ENCODE data around the gene CAPZA1. TPM values are rescaled to one million over a fixed set of nuclear protein-coding genes. Genes with fewer than 3 reads are reported as not detected.

The CAPZA1 gene
- polyA plus RNA-seq, 1 of the 3 experiments (the other 2 are of a cell fraction) = 50.8 TPM

- H3K79me2 ChIP-seq (ENCODE audit: insufficient read depth) = no peaks in the 10 kb centered on the region
- H3K4me2 ChIP-seq = no peak overlapping the region
- H3K36me3 ChIP-seq (replicated peaks in 1 of 2; ENCODE audit: control insufficient read depth in 1 of 2, insufficient read depth in 2 of 2, low read length in 1 of 2) = peaks cover 27 to 55% of the 10 kb centered on the region in 2 experiments
- no peak for TF ChIP-seq TEAD4 (IDR thresholded peaks at IDR 0.05; ENCODE audit: borderline replicate concordance, insufficient read depth)
- no peak for TF ChIP-seq ZBTB33 (IDR thresholded peaks at IDR 0.05; ENCODE audit: borderline replicate concordance, low read depth)
- TF ChIP-seq USF1 (IDR thresholded peaks at IDR 0.05; ENCODE audit: borderline replicate concordance, low read depth) = no peak
- no peak for TF ChIP-seq JUND (IDR thresholded peaks at IDR 0.05)
- no peak for TF ChIP-seq SMC3 (IDR thresholded peaks at IDR 0.05; ENCODE audit: low read depth, low read length)
- TF ChIP-seq TCF12 (IDR thresholded peaks at IDR 0.05) = no peak
- TF ChIP-seq CHD2 (IDR thresholded peaks at IDR 0.05; ENCODE audit: low read length, partially characterized antibody) = no peak
- H3K4me3 ChIP-seq (ENCODE audit: low read depth in 2 of 2, low read length in 1 of 2) = no peak overlapping the region
- POLR2A ChIA-PET = no interaction called here
- H3K9me2 ChIP-seq = no peaks in the 10 kb centered on the region
- no peak overlapping the region for H3K9ac ChIP-seq
- DNase-seq = no peak
- CTCF ChIA-PET = interaction anchor here (1.3 kb wide), 1 partner anchor 135 kb away, joined by 3 read pairs; a partner anchor contains a TSS
- H3K4me1 ChIP-seq (ENCODE audit: control insufficient read depth in 1 of 2, insufficient read depth in 2 of 2, low read depth in 1 of 2, low read length in 1 of 2) = no peaks in the 10 kb centered on the region
- H3K9me3 ChIP-seq = no peaks in the 10 kb centered on the region
- H3K27ac ChIP-seq (ENCODE audit: low read depth in 2 of 2, low read length in 1 of 2) = no peak overlapping the region
- H3F3A ChIP-seq (replicated peaks; ENCODE audit: insufficient read depth) = no peaks in the 10 kb centered on the region
- H3K27me3 ChIP-seq (ENCODE audit: insufficient read depth) = no peaks in the 10 kb centered on the region
- H4K20me1 ChIP-seq (ENCODE audit: insufficient read depth) = no peaks in the 10 kb centered on the region
- H2AFZ ChIP-seq (ENCODE audit: low read depth) = no peak overlapping the region
Observed at GRCh38 chr1:112583366-112583765, 36.3 kb upstream of the CAPZA1 start.

GRCh38 chr1:112589766-112590165 is 29.9 kb upstream of the CAPZA1 start:
- H3F3A ChIP-seq (replicated peaks; ENCODE audit: insufficient read depth) = peaks cover 3% of the 10 kb centered on the region
- no peak overlapping the region; a peak in 1 of 4 replicates for H3K4me3 ChIP-seq (ENCODE audit: low read depth in 2 of 2, low read length in 1 of 2)
- no peak overlapping the region for H3K4me2 ChIP-seq
- TF ChIP-seq RFX5 (IDR thresholded peaks at IDR 0.05; ENCODE audit: low read length) = no peak
- TF ChIP-seq MAX (IDR thresholded peaks at IDR 0.05; ENCODE audit: low read depth) = no peak
- TF ChIP-seq EZH2phosphoT487 (IDR thresholded peaks at IDR 0.05; ENCODE audit: borderline replicate concordance, low read depth) = no peak
- no peak for TF ChIP-seq JUND (IDR thresholded peaks at IDR 0.05)
- TF ChIP-seq PBX3 (IDR thresholded peaks at IDR 0.05) = no peak
- TF ChIP-seq GATA2 (CRISPR knock-in tag; IDR thresholded peaks at IDR 0.05) = no peak
- TF ChIP-seq FOSL2 (IDR thresholded peaks at IDR 0.05; ENCODE audit: borderline replicate concordance, low read depth) = no peak
- TF ChIP-seq IRF3 (IDR thresholded peaks at IDR 0.05; ENCODE audit: low read depth, low read length) = no peak
- TF ChIP-seq TAF1 (IDR thresholded peaks at IDR 0.05; ENCODE audit: borderline replicate concordance, low read depth, low read length) = no peak
- TF ChIP-seq FOXJ3 (CRISPR knock-in tag; IDR thresholded peaks at IDR 0.05) = no peak
- no peak for TF ChIP-seq FOXM1 (IDR thresholded peaks at IDR 0.05; ENCODE audit: low read depth)
- TF ChIP-seq MXI1 (IDR thresholded peaks at IDR 0.05; ENCODE audit: low read depth, low read length) = no peak
- TF ChIP-seq SMC3 (IDR thresholded peaks at IDR 0.05; ENCODE audit: low read depth, low read length) = no peak
- no peak overlapping the region for H3K27ac ChIP-seq (ENCODE audit: low read depth in 2 of 2, low read length in 1 of 2)
- DNase-seq = no peak
- H3K4me1 ChIP-seq (ENCODE audit: control insufficient read depth in 1 of 2, insufficient read depth in 2 of 2, low read depth in 1 of 2, low read length in 1 of 2) = peaks cover 5 to 12% of the 10 kb centered on the region in 2 experiments; a peak in 2 of 4 replicates
- peaks cover 39 to 66% of the 10 kb centered on the region in 2 experiments for H3K36me3 ChIP-seq (replicated peaks in 1 of 2; ENCODE audit: control insufficient read depth in 1 of 2, insufficient read depth in 2 of 2, low read length in 1 of 2)
- no peak overlapping the region for H3K9ac ChIP-seq
- H3K9me2 ChIP-seq = no peaks in the 10 kb centered on the region
- CTCF ChIA-PET = no interaction called here
- H3K27me3 ChIP-seq (ENCODE audit: insufficient read depth) = no peaks in the 10 kb centered on the region
- H4K20me1 ChIP-seq (ENCODE audit: insufficient read depth) = no peaks in the 10 kb centered on the region
- H3K9me3 ChIP-seq = 0 out of 2 replicates have a peak, but pooled peaks cover 6% of the 10 kb centered on the region
- H2AFZ ChIP-seq (ENCODE audit: low read depth) = no peak overlapping the region
- POLR2A ChIA-PET = no interaction called here
- H3K79me2 ChIP-seq (ENCODE audit: insufficient read depth) = no peaks in the 10 kb centered on the region
- 100% methylated on average over 1 of the region's 1 CpG for WGBS (ENCODE audit: low lambda C conversion rate)

All from SK-N-SH (cell line).